ENCODE measurements around the gene RAPH1. TPM values are rescaled to one million over a fixed set of nuclear protein-coding genes. Genes with fewer than 3 reads are reported as not detected.

RAPH1 gene
- total RNA-seq, 1 experiment from 2014 or later, result 16.5 TPM

DNA sequence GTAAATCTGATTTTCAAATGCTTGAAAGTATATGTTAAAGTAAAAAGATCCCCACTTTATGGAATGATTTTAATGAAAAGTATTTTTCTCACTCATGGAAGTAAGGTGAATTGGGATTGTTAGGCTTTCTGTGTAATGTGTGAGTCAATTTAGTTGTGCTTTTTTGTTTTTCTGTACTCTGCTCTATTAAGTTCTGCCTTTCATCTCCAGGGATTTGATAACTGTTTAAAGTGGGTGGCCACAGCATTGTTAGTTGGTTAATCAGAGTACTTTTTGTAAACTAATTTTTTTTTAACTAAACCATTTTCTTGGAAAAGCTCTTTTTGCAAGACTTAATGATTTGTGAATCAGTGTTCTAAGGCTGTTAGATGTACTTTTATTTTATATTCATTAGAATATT is 130.1 kb downstream of the RAPH1 start:
- POLR2A ChIA-PET (ENCODE audit: unreplicated experiment), result no interaction called here
- intact Hi-C loops (cut with micrococcal nuclease; ENCODE audit: unreplicated experiment), result no loop called here
- peaks cover 39% of the 10 kb centered on the region for H3K4me1 ChIP-seq (replicated peaks; ENCODE audit: insufficient read depth)

DNA sequence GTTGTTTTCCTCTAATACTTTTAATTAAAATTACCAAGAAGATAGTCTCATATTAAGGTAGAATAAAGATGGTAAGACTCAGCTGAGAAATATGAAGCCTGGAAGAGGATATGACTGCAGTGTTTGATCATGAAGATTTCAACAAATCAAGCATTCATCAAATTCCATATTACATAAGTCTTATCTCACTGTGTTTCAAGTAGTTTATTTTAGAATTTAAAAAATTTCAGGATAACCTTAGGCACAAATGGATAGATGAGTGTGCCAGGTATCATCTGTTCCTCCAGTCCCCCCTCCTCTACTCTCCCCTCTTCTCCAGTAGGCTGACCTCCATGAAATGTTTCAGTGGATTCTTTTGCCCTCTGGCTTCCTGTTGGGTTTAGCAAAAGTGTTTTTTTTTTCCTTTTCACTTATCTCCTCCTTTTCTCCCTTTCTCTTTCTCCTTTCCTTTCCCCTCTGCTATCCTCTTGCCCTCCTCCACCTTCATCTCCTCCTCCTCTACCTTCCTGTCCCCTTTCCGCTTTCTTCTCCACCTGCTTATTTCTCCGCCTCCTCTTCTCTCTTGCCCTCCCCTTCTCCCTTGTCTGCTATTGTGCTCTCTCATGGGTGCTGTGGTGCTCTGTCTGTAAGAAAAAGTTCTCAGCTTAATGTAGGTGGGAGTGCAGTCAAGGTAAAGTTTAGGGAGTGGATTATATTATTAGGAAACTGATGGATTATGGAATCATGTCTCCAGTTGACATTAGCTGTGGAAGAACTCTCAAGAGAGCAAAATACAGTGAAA is 134.1 kb downstream of the RAPH1 start:
- Histone ChIP-seq H3K27ac (peak overlapping the region; percentile 47; the same call in 1 of the 2 replicates), H3K4me2 (peak overlapping the region; percentile 57)
- CTCF ChIA-PET, result interaction anchor here (0.6 kb wide), 1 partner anchor 163 kb away, joined by 4 read pairs; no protein-coding TSS in a partner anchor

More for the DNA sequence above, 130.1 kb downstream of the RAPH1 start:
- Histone ChIP-seq H3F3A (ENCODE audit: insufficient read depth, low read depth) (0 out of 2 replicates have a peak, but pooled peaks cover 10% of the 10 kb centered on the region), H3K9me3 (ENCODE audit: insufficient read depth, low read depth) (no peaks in the 10 kb centered on the region; the same call in 1 of the 2 replicates), H3K36me3 (ENCODE audit: low read depth) (no peaks in the 10 kb centered on the region), H3K79me2 (ENCODE audit: low read depth) (no peaks in the 10 kb centered on the region), H3K27ac (no peak overlapping the region), H3K27me3 (ENCODE audit: insufficient read depth, low read depth) (no peaks in the 10 kb centered on the region), H2AFZ (no peak overlapping the region), H3K9me2 (ENCODE audit: insufficient read depth) (no peaks in the 10 kb centered on the region), H4K20me1 (ENCODE audit: insufficient read depth) (no peaks in the 10 kb centered on the region; the same call in 1 of the 2 replicates), H3K4me3 (no peak overlapping the region), H3K4me2 (no peak overlapping the region)
- CTCF ChIA-PET, result no interaction called here
- no peak for TF ChIP-seq EZH2 (IDR thresholded peaks at IDR 0.05; ENCODE audit: low read depth)
- TF ChIP-seq, protein P1, sequence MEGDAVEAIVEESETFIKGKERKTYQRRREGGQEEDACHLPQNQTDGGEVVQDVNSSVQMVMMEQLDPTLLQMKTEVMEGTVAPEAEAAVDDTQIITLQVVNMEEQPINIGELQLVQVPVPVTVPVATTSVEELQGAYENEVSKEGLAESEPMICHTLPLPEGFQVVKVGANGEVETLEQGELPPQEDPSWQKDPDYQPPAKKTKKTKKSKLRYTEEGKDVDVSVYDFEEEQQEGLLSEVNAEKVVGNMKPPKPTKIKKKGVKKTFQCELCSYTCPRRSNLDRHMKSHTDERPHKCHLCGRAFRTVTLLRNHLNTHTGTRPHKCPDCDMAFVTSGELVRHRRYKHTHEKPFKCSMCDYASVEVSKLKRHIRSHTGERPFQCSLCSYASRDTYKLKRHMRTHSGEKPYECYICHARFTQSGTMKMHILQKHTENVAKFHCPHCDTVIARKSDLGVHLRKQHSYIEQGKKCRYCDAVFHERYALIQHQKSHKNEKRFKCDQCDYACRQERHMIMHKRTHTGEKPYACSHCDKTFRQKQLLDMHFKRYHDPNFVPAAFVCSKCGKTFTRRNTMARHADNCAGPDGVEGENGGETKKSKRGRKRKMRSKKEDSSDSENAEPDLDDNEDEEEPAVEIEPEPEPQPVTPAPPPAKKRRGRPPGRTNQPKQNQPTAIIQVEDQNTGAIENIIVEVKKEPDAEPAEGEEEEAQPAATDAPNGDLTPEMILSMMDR (conservative IDR thresholded peaks at IDR 0.05), result no peak
- DNase-seq, result no peak
- no TSS peak for BruUV-seq (replicated peaks)

DNA sequence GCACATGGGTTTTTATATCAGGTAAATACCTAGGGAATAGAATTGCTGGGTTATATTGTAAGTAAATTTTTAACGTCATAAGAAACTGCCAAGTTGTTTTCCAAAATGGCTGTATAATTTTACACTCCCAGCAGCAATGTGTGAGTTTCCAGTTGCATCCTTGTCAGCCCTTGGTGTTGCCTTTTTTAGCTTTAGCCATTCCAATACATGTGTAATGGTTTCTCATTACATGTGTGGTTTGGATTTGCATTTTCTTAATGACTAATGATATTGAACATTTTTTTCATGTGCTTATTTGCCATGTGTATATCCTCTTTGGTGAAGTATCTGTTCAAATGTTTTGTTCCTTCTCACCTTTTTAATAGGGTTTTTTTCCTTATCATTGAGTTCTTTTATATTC is 136.1 kb downstream of the RAPH1 start:
- no peak overlapping the region for H3K27ac ChIP-seq
- no peak overlapping the region for H2AFZ ChIP-seq
- H3K4me1 ChIP-seq (replicated peaks; ENCODE audit: insufficient read depth), result peaks cover 39% of the 10 kb centered on the region
- no peak for TF ChIP-seq EZH2 (IDR thresholded peaks at IDR 0.05; ENCODE audit: low read depth)
- TF ChIP-seq, protein P1 (conservative IDR thresholded peaks at IDR 0.05), result no peak
- H3F3A ChIP-seq (ENCODE audit: insufficient read depth, low read depth), result 0 out of 2 replicates have a peak, but pooled peaks cover 10% of the 10 kb centered on the region
- BruUV-seq (replicated peaks), result no TSS peak
- H3K4me2 ChIP-seq, result no peak overlapping the region
- H4K20me1 ChIP-seq (ENCODE audit: insufficient read depth), result no peaks in the 10 kb centered on the region
- POLR2A ChIA-PET (ENCODE audit: unreplicated experiment), result no interaction called here
- no peaks in the 10 kb centered on the region for H3K36me3 ChIP-seq (ENCODE audit: low read depth)
- no peaks in the 10 kb centered on the region for H3K27me3 ChIP-seq (ENCODE audit: insufficient read depth, low read depth)
- no peak overlapping the region for H3K4me3 ChIP-seq
- no peaks in the 10 kb centered on the region for H3K79me2 ChIP-seq (ENCODE audit: low read depth)
- no peaks in the 10 kb centered on the region; the same call in 1 of the 2 replicates for H3K9me3 ChIP-seq (ENCODE audit: insufficient read depth, low read depth)
- DNase-seq, result no peak
- CTCF ChIA-PET, result no interaction called here
- H3K9me2 ChIP-seq (ENCODE audit: insufficient read depth), result no peaks in the 10 kb centered on the region
- intact Hi-C loops (cut with micrococcal nuclease; ENCODE audit: unreplicated experiment), result no loop called here

More for the DNA sequence above, 134.1 kb downstream of the RAPH1 start:
- no peaks in the 10 kb centered on the region for H3K27me3 ChIP-seq (ENCODE audit: insufficient read depth, low read depth)
- intact Hi-C loops (cut with micrococcal nuclease; ENCODE audit: unreplicated experiment), result no loop called here
- H4K20me1 ChIP-seq (ENCODE audit: insufficient read depth), result no peaks in the 10 kb centered on the region; the same call in 1 of the 2 replicates
- no TSS peak for BruUV-seq (replicated peaks)
- no peak overlapping the region for H2AFZ ChIP-seq
- peaks cover 39% of the 10 kb centered on the region for H3K4me1 ChIP-seq (replicated peaks; ENCODE audit: insufficient read depth)
- H3K79me2 ChIP-seq (ENCODE audit: low read depth), result no peaks in the 10 kb centered on the region
- H3K36me3 ChIP-seq (ENCODE audit: low read depth), result no peaks in the 10 kb centered on the region
- 0 out of 2 replicates have a peak, but pooled peaks cover 10% of the 10 kb centered on the region for H3F3A ChIP-seq (ENCODE audit: insufficient read depth, low read depth)
- no peak overlapping the region for H3K4me3 ChIP-seq
- TF ChIP-seq, protein P1 (conservative IDR thresholded peaks at IDR 0.05), result no peak
- TF ChIP-seq EZH2 (IDR thresholded peaks at IDR 0.05; ENCODE audit: low read depth), result no peak
- no peaks in the 10 kb centered on the region for H3K9me2 ChIP-seq (ENCODE audit: insufficient read depth)
- POLR2A ChIA-PET (ENCODE audit: unreplicated experiment), result no interaction called here
- no peaks in the 10 kb centered on the region; the same call in 1 of the 2 replicates for H3K9me3 ChIP-seq (ENCODE audit: insufficient read depth, low read depth)
- DNase-seq, result peak; percentile 1 to 60
